Ovary (tissue), 3 donors: Measurements from ENCODE around the gene CLPSL2.

ENCODE experiments used
- POLR2A ChIP-seq: fragments of 450-650 bp; IDR thresholded peaks from one replicate; pipeline ENCODE4 v1.6.1; 2017; ENCODE audit warnings: antibody characterized with exemption, mild to moderate bottlenecking, moderate library complexity
- TF ChIP-seq, protein P1 (sequence below), 3 donors: fragments of 450-650 bp in 2 of 3; fragments of 200-600 bp in 1 of 3; IDR thresholded peaks; one replicate each; pipeline versions ENCODE4 v1.5.1 to v1.8.0; 2016 to 2022; ENCODE audit warnings: antibody characterized with exemption in 3 of 3, mild to moderate bottlenecking in 1 of 3
- donor health status: DM: no; HTN: no; CAD: no.

DNA sequence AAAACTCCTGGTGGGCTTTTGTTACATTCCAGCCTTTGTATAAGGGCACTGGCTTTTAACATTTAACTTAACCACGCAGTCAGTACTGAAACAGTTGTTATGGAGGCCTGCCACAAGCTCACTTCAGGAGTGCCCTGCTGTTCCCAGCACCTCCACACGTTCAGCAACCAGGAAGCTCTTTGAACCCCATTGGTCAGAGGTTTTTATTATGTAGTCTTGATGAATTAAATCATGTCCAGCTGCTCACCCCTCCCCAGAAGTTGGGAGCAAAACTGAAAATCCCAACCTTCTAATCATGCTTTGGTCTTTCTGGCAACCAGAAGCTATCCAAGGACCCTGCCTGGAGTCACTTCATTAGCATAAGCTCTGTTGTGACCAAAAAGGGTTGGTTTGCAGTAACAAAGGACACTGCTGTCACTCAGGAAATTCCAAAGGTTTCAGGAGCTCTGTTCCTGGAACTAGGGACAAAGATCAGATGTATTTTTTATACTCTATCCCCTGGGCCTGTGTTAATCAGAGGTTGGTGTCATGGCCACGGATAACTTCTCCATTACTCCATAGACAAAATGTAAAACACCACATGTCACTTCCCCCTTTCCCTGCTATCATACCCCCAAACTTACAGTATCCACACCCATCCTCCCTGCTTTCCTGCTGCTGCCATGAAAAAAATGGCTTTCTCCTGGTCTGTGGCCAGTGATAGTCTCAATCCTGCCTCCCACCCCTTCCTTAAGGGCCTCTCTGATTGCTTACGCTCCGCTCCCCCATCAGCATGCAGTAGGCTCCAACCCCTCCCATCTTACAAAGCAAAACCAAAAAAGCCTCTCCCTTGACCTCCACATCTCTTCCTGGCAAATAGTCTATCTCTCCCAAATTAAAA, 36.5 kb upstream of the CLPSL2 start:
- TF ChIP-seq, protein P1, sequence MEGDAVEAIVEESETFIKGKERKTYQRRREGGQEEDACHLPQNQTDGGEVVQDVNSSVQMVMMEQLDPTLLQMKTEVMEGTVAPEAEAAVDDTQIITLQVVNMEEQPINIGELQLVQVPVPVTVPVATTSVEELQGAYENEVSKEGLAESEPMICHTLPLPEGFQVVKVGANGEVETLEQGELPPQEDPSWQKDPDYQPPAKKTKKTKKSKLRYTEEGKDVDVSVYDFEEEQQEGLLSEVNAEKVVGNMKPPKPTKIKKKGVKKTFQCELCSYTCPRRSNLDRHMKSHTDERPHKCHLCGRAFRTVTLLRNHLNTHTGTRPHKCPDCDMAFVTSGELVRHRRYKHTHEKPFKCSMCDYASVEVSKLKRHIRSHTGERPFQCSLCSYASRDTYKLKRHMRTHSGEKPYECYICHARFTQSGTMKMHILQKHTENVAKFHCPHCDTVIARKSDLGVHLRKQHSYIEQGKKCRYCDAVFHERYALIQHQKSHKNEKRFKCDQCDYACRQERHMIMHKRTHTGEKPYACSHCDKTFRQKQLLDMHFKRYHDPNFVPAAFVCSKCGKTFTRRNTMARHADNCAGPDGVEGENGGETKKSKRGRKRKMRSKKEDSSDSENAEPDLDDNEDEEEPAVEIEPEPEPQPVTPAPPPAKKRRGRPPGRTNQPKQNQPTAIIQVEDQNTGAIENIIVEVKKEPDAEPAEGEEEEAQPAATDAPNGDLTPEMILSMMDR (IDR thresholded peaks at IDR 0.05): no peak
- no peak for TF ChIP-seq POLR2A
